HG02763 (cell line): ENCODE results near the gene ACSBG1.

ENCODE experiments used
- ATAC-seq: cut with Tn5 transposase; IDR thresholded peaks from one replicate; pipeline ENCODE4 v1.9.1; 2021; ENCODE audit warnings: mild to moderate bottlenecking, moderate library complexity; ENCODE audit not compliant: unreplicated experiment

The ACSBG1 gene

GRCh38 chr15:78204351-78205309 lies 29.7 kb downstream of the ACSBG1 start:
- no peak for ATAC-seq

- ATAC-seq, result no peak
Measured at GRCh38 chr15:78203346-78204225, 30.8 kb downstream of the ACSBG1 start.

- no peak for ATAC-seq
Measured at GRCh38 chr15:78201281-78202190, 32.8 kb downstream of the ACSBG1 start.

- no peak for ATAC-seq
Measured at GRCh38 chr15:78200276-78200930, 34.0 kb downstream of the ACSBG1 start.

GRCh38 chr15:78197632-78198031 lies 36.7 kb downstream of the ACSBG1 start:
- ATAC-seq, result no peak

- no peak for ATAC-seq
Measured at GRCh38 chr15:78195735-78196201, 38.6 kb downstream of the ACSBG1 start.

GRCh38 chr15:78194568-78194925 lies 39.8 kb downstream of the ACSBG1 start:
- ATAC-seq, result no peak

GRCh38 chr15:78193731-78194567 lies 40.4 kb downstream of the ACSBG1 start:
- ATAC-seq, result no peak

- ATAC-seq, result no peak
Measured at GRCh38 chr15:78192826-78193594, 41.4 kb downstream of the ACSBG1 start.

- ATAC-seq, result no peak
Measured at GRCh38 chr15:78182821-78183220, 51.5 kb downstream of the ACSBG1 start.

GRCh38 chr15:78182336-78182700 lies 52.0 kb downstream of the ACSBG1 start:
- no peak for ATAC-seq

- ATAC-seq, result no peak
Measured at GRCh38 chr15:78179906-78180305, 54.5 kb downstream of the ACSBG1 start.

GRCh38 chr15:78179286-78179840 lies 55.0 kb downstream of the ACSBG1 start:
- ATAC-seq, result no peak

- no peak for ATAC-seq
Measured at GRCh38 chr15:78178064-78178463, 56.3 kb downstream of the ACSBG1 start.

- ATAC-seq, result no peak
Measured at GRCh38 chr15:78177447-78177873, 56.9 kb downstream of the ACSBG1 start.

GRCh38 chr15:78175330-78175729 lies 59.0 kb downstream of the ACSBG1 start:
- ATAC-seq, result no peak

GRCh38 chr15:78174401-78174800 lies 60.0 kb downstream of the ACSBG1 start:
- ATAC-seq, result no peak

- no peak for ATAC-seq
Measured at GRCh38 chr15:78171864-78172472, 62.4 kb downstream of the ACSBG1 start.
